Astrocyte (in vitro differentiated cells and primary cell): ENCODE data around the gene EPB41.

Experiments
- CTCF ChIP-seq: IDR thresholded peaks from 2 replicates; pipeline ENCODE4 v1.5.1; 2011; ENCODE audit warnings: low read depth, mild to moderate bottlenecking, inconsistent platforms, low read length, moderate library complexity; ENCODE audit not compliant: insufficient read depth
- EZH2 ChIP-seq: IDR thresholded peaks from 2 replicates; pipeline ENCODE4 v1.6.1; 2012; ENCODE audit warnings: mild to moderate bottlenecking, low read length, inconsistent platforms; ENCODE audit not compliant: insufficient read depth

GRCh38 chr1:29157269-29157601 is 242.9 kb downstream of the EPB41 start:
- TF ChIP-seq CTCF (no peak), EZH2 (no peak)
